HepG2 (cell line): ENCODE results near the gene RASAL1.

Experiments used
- JUND ChIP-seq: sonication (generic); formaldehyde crosslinking; IDR thresholded peaks from 2 replicates; pipeline ENCODE4 v1.8.0; 2022; ENCODE audit warnings: mild to moderate bottlenecking, missing genetic modification reagents
- MEF2D ChIP-seq: sonication (generic); formaldehyde crosslinking; IDR thresholded peaks from 2 replicates; pipeline ENCODE4 v1.5.1; 2020; ENCODE audit warnings: mild to moderate bottlenecking, missing genetic modification reagents
- POLR2AphosphoS5 ChIP-seq: IDR thresholded peaks from 2 replicates; pipeline ENCODE4 v1.6.1; 2012; ENCODE audit warnings: low read depth, low read length
- SMAD3 ChIP-seq: sonication (generic); formaldehyde crosslinking; IDR thresholded peaks from 2 replicates; pipeline ENCODE4 v1.4.0; 2020; ENCODE audit warnings: missing genetic modification reagents
- SUZ12 ChIP-seq: fragments of 150-350 bp; IDR thresholded peaks from 2 replicates; pipeline ENCODE4 v1.6.1; 2014; ENCODE audit warnings: low read depth, low read length
- TCF7 ChIP-seq: sonication (generic); IDR thresholded peaks from 2 replicates; pipeline ENCODE4 v1.6.1; 2016; ENCODE audit warnings: antibody characterized with exemption, low read depth
- USF2 ChIP-seq, 2 experiments: sonication (generic) in 1 of 2; formaldehyde crosslinking in 1 of 2; IDR thresholded peaks; 2 replicates each; pipeline versions ENCODE4 v1.5.1 to v1.6.1; 2011 to 2020; ENCODE audit warnings: borderline replicate concordance in 1 of 2, low read depth in 1 of 2, low read length in 1 of 2, mild to moderate bottlenecking in 1 of 2, missing genetic modification reagents in 1 of 2, moderate library complexity in 1 of 2
- YY1 ChIP-seq: IDR thresholded peaks from 2 replicates; pipeline ENCODE4 v1.6.1; 2011; ENCODE audit warnings: low read length, low read depth, moderate library complexity, mild to moderate bottlenecking; ENCODE audit not compliant: insufficient read depth, insufficient replicate concordance
- ZBTB1 ChIP-seq: sonication (generic); formaldehyde crosslinking; IDR thresholded peaks from 2 replicates; pipeline ENCODE4 v1.4.0; 2020; ENCODE audit warnings: missing genetic modification reagents, borderline replicate concordance
- ZFP36 ChIP-seq: fragments of 150-350 bp; IDR thresholded peaks from 2 replicates; pipeline ENCODE4 v1.6.1; 2018; ENCODE audit warnings: borderline replicate concordance, low read length, low read depth; ENCODE audit not compliant: partially characterized antibody
- ZNF431 ChIP-seq: sonication (generic); formaldehyde crosslinking; IDR thresholded peaks from 2 replicates; pipeline ENCODE4 v1.9.0; 2022; ENCODE audit warnings: missing genetic modification reagents, low read depth, mild to moderate bottlenecking, borderline replicate concordance
- TF ChIP-seq, protein P1 (sequence below): sonication (generic); formaldehyde crosslinking; IDR thresholded peaks from 2 replicates; pipeline ENCODE4 v1.5.0; 2020; ENCODE audit warnings: mild to moderate bottlenecking, missing genetic modification reagents, moderate library complexity
- TF ChIP-seq, protein P2 (sequence below): IDR thresholded peaks from 2 replicates; pipeline ENCODE4 v1.6.1; 2016; ENCODE audit warnings: mild to moderate bottlenecking

GRCh38 chr12:113052326-113052725 lies 83.2 kb downstream of the RASAL1 start:
- TF ChIP-seq SUZ12 (no peak), ZFP36 (no peak), ZNF431 (no peak), ZBTB1 (CRISPR knock-in tag) (no peak), SMAD3 (CRISPR knock-in tag) (no peak), TCF7 (no peak), MEF2D (CRISPR knock-in tag) (no peak), POLR2AphosphoS5 (no peak), JUND (no peak), USF2 (IDR thresholded peaks at IDR 0.05; ENCODE audit: low read depth, low read length) (no peak), USF2 (CRISPR knock-in tag; IDR thresholded peaks at IDR 0.05; ENCODE audit: borderline replicate concordance) (no peak), YY1 (no peak)
- TF ChIP-seq, protein P1, sequence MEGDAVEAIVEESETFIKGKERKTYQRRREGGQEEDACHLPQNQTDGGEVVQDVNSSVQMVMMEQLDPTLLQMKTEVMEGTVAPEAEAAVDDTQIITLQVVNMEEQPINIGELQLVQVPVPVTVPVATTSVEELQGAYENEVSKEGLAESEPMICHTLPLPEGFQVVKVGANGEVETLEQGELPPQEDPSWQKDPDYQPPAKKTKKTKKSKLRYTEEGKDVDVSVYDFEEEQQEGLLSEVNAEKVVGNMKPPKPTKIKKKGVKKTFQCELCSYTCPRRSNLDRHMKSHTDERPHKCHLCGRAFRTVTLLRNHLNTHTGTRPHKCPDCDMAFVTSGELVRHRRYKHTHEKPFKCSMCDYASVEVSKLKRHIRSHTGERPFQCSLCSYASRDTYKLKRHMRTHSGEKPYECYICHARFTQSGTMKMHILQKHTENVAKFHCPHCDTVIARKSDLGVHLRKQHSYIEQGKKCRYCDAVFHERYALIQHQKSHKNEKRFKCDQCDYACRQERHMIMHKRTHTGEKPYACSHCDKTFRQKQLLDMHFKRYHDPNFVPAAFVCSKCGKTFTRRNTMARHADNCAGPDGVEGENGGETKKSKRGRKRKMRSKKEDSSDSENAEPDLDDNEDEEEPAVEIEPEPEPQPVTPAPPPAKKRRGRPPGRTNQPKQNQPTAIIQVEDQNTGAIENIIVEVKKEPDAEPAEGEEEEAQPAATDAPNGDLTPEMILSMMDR (CRISPR knock-in tag): no peak
- TF ChIP-seq, protein P2, sequence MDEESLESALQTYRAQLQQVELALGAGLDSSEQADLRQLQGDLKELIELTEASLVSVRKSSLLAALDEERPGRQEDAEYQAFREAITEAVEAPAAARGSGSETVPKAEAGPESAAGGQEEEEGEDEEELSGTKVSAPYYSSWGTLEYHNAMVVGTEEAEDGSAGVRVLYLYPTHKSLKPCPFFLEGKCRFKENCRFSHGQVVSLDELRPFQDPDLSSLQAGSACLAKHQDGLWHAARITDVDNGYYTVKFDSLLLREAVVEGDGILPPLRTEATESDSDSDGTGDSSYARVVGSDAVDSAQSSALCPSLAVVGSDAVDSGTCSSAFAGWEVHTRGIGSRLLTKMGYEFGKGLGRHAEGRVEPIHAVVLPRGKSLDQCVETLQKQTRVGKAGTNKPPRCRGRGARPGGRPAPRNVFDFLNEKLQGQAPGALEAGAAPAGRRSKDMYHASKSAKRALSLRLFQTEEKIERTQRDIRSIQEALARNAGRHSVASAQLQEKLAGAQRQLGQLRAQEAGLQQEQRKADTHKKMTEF (CRISPR knock-in tag): no peak
